ENCODE measurements around the gene RBMS3.
"Not testable (repeated sequence)": the region's sequence is repeated elsewhere in the genome, so short reads cannot be mapped to it uniquely, and the experiment has no call there.

Gene RBMS3

DNA sequence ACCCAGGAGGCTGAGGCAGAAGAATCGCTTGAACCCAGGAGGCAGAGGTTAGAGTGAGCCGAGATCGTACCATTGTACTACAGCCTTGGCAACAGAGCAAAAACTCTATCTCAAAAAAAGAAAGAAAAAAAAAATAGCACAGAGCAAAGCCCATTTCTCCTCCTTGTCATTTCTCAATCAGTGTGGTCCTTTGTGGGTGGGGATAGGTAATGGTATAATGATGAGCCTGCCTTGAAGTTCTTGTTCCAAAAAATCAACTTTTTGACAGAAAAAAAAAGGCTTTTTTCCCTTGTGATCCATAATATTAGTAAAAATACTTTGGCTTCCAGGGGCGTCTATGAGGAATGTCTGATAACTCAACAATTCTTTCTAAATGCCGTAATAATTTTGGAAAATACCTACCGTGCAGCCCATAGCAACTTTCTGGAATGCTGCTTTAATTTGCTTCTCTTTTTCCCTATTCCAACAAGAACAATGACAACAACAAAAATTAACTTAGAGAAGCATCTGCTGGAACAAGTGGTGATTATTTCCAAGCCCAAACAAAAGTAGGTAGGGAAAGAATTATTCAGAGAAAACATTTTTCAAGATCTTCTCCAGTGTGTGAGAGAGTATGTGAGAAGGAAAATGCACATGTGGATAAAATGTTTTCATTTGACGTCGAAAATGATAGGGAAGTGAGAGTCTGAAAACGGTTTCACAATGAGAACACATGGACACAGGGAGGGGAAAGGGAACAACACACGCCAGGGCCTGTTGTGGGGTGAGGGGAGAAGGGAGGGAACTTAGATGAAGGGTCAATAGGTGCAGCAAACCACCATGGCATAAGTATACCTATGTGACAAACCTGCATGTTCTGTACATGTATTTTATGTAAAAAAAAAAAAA is 337.8 kb downstream of the RBMS3 start:
- DNase-seq (ENCODE audit: low spot score) = no peak

DNA sequence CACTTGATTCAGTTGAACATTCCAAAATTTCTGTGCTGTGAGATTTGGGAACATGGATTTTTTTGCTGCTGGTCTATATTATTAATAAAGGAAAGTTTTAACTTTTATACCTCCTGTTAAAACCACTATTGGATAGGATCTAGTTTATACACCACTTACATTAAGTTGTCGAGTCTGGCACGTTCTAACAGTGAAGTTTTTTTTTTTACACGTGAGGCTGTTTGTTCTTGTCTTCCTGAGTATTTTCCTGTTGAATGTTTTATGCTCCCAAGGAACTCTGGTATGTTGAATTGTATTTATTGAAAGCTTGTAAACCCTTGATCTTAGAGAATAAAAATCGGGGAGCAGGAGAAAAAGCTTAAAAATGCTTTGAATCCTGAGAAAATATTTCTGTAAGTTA is 338.8 kb downstream of the RBMS3 start:
- DNase-seq (ENCODE audit: low spot score) = no peak

DNA sequence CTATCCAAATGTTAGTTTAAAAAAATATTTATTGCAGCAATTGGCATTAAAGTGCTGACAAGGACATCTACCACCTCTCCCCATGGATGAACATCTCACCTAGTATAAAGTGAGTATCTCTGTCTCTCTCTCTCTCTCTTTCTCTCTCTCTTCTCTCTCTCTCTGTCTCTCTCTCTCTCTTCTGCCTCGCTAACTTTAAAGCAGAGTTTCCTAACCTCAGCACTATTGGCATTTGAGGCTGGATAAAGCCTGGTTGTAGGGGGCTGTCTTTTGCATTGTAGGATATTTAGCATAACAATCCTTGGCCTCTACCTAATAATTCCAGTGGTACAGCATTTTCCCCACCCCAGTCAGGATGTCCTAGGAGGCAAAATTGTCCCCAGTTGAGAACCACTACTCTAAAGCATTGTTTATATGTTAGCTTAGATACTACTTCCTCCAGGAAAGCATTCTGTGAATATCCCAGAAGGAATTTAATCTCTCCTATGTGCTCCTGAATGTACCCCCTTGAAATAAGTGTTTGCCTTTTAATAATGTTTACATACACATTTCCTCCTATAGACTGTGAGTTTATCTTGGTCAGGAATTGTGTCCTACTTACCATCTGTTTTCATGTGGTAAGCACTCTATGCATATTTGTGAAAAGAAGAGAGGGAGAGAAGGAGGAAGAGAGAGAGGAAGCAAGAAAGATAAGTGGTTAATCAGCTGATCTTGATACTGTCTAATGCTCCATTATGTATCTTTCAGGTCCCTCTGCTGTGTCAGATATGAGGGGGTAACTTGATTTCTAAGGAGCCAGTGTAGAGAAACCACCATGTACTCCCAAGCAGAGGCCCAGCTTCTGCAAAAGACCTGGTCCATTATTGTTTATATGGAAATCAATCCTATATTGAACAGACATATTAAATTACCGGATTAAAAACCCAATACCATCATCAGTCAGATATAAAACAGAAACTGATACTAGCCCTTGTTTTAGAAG is 346.6 kb downstream of the RBMS3 start:
- no peak for DNase-seq (ENCODE audit: low spot score)

DNA sequence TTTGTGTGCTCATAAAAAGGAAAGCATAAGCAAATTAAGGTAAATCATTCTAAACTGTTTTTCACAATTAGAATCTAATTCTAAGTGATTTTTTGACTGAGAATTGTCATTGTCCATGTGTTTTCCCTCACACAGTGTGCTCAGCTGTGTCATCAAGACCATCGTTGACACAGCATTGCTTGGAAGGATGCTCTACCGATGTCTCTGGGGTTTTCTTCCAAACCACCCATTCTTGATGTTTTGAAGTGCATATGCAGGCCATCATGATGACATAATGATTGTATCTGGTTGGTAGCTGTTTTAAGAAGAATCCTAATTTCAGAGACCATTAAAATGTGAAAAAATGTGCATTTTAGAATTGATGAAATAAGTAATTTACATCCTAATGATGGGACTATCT is 347.9 kb downstream of the RBMS3 start:
- no peak for DNase-seq (ENCODE audit: low spot score)

DNA sequence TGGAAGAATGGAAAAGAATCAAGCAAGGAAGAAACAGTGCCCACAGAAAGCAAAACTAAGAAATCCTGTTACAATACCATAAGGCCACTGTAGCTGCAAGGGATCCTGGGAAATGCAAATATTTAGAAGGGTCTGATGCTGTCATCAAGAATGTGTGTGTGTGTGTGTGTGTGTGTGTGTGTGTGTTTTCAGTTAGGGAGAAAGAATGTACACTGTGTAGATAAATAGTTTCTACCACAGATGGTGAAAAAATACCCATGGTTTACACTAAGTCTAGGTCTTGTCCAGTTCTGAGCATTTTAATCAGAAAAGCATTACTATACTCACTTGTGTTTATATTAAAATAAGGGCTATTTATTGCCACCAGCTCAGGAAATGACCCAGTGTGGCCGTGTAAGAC is 355.0 kb downstream of the RBMS3 start:
- no peak for DNase-seq (ENCODE audit: low spot score)

DNA sequence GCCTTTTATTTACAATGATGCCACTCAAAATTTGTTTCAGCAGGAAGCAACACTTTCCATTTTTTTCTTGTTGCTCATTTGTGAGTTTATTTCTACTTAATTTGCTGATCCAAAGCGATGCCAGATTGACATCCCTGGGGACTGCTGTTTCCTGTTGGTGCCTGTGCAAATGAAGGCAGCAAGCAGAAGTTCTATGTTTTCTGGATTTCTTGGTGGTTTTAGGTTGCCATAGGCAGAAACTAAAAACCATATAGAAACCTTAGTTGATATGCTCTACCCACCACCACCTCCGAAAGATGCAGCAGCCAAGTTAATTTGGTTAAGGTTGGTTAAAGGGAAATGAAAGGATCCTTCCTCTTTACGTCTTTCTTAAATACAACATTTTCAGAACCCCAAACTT is 356.2 kb downstream of the RBMS3 start:
- DNase-seq (ENCODE audit: low spot score) = no peak

DNA sequence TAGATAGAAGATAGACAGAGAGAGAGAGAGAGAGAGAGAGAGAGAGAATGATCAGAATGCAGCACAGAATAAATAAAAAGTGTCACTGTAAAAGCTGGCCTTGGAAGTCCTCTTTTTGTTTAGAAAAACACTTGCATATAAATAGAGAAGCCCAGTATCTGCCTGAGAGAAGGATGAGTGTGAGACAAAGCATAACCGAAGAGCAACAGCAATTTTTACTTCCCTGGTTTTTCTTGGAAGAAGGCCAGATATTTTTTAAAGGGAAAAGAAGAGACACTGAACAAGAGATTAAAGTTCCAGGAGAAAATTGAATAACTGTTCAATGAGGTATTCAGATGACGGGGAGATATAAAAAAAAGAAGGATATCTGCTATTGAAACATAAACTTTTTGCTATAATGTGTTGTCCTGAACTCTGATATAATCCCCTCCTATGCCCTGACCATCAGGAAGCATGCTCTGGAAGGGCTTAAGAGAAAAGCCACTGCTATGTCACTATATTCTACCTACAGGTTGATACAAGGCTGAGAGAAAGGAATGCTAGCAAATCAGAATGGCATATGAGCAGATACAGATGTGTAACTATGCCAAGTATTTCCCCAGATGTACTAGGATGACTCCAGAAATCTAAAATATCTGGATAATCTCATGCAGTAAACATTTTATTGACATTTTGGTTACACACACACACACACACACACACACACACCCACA is 358.9 kb downstream of the RBMS3 start:
- DNase-seq (ENCODE audit: low spot score) = no peak

DNA sequence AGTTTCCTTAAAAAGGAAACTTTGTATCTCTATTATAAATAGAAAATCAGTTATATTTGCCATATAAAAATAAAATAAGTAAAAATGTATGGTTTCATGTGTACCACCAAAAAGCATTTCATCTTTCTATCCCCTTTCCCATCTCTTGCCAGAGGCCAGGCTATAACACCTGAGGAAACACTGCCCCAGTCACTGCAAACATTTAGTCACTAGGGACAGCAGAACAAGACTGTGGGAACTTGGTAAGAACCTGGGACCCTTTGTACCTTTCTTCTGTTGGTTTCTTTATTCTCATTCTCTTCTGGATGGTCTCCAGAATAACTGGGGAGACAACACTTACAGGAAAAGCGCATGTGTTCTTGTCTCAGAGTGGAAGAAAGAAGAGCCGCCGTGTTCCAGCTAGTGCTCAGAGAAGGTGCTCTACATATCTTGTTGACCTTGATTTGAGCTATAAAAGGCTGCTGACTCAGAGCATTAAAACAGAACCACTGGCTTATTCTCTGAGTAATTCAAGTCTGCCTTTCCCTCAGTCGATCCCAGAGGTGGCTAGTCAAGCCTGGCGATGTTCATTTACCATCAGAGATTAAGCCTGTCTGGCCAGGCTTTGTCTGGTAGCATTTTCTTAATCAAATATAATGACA is 361.6 kb downstream of the RBMS3 start:
- no peak for DNase-seq (ENCODE audit: low spot score)

DNA sequence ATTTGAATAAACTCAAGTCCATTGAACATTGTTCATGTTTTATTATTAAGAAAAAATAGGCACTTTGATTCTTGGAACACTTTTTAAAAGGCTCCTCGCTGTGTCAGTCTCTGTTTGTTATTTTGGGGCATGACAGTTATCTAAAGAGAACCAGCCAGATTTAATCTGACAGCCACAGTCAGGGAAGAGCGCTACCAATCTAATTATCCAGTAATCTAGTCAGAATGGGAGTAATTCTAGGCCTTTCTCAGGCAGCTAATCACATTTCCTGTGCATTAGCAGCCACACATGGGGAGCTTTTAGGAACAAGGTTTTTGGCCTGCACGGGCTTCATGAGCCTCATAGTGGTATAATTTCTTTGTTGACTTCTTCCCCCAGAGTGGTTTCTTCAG is 362.2 kb downstream of the RBMS3 start:
- DNase-seq (ENCODE audit: low spot score) = no peak

DNA sequence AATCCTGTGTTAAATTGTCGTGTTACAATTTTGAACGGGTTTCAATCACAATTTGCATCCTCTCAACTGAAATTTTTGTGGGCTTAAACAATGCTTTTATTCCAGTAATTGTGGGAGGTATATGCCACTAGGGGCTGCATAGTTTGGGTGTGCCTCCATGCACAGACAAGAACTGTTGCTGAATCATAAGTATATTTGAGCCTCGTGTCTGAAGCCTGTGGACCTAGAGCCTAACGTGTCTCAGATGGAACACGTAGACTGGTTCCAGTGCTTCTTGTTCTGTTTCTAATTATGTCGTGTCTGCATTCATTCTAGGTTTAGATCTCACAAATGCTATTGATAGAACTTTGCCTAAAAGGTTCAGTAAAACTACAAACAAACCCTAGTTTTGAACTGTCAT is 363.4 kb downstream of the RBMS3 start:
- DNase-seq (ENCODE audit: low spot score) = no peak

DNA sequence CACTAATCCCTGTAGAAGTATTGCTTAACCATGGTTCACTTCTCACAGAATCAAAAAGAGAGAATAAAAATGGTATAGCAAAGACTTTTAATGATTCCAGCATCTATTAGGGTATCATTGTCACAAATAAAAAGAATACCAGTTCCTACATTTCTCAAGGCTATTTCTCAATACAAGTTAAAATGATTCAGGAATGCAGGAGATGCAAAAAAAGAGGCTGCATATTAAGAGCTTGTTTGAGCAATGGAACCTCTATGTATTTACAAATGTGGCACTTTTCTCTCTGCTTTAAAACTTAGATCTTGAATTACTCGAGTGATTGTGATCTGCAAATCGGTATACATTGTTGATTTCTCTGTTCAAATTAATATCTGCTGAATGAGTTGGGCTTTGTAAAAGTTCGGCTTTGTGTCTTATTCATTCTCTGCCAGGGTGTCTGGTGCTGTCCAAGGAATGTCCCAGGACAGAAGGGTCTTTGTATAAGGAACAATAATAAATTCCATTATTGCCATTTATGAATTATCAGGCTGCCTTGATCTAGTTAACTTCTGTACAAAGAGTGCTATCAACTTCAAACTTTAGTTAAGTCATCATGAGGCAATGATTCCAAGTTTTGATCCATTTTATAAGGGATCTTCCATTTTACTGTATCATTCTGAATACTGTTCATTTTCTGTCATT is 364.2 kb downstream of the RBMS3 start:
- DNase-seq (ENCODE audit: low spot score) = no peak

DNA sequence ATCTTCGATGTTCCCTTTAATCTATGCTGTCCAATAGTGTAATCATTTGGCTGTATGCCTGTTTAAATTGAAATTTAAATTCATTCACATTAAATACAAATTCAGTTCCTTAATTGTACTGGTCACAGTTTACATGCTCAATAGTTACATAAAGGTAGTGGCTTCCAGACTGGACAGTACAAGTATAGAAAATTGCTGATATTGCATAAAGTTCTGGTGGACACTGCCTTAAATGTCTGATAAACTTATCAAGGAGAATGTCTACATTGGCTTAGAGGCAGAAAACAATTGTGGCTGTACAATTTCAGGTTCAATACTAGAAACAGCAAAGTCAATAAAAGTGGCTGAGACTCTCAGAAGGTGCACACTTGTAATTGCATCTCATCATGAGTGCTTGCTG is 365.2 kb downstream of the RBMS3 start:
- DNase-seq (ENCODE audit: low spot score) = no peak

DNA sequence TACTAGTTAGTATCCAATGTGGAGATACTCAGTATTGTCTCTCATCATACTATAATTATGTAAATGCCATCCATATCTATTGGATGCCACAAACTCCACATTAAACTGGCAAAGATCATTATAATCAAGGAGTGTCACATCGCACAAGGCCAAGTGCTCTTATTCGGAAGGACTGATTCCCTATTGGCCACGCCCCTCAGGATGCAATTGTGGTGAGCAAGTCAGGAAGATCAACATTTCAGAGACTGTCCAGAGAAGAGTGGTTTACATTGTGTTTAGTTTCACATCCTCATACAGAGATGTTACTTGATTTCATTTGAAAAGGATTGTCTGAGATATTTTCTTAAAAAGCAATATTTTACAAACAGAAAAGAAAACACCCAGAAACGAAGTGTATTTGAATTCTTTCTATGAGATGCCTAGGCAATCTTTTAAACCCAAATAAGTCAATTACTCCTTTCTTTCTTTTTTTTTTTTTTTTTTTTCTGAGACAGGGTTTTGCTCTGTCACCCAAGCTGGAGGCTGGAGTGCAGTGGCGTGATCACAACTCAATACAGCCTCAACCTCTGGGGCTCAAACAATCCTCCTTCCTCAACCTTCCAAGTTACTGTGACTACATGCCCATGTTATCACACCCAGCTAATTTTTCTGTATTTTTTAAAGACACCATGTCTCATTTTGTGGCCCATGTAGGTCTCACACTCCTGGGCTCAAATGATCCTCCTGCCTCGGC is 369.1 kb downstream of the RBMS3 start:
- no peak for DNase-seq (ENCODE audit: low spot score)

DNA sequence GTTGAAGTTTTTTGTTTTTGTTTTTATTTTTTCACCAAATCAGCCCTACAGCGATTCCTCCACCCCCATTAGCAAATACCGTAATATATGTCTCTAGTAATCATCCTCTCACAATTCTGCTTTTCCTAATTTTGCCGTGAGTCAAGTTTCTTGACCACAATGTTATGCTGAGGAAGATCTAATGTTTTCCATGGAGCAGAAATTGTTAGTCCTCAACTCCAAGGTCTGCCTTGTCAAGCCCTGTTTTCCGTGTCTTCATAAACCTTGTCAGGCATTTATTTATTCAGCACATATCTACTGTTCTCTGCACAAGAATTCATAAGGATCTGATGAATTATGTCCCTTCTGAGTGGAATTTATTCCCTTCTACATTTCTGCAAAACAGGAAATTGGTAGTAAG is 372.8 kb downstream of the RBMS3 start:
- no peak for DNase-seq (ENCODE audit: low spot score)

DNA sequence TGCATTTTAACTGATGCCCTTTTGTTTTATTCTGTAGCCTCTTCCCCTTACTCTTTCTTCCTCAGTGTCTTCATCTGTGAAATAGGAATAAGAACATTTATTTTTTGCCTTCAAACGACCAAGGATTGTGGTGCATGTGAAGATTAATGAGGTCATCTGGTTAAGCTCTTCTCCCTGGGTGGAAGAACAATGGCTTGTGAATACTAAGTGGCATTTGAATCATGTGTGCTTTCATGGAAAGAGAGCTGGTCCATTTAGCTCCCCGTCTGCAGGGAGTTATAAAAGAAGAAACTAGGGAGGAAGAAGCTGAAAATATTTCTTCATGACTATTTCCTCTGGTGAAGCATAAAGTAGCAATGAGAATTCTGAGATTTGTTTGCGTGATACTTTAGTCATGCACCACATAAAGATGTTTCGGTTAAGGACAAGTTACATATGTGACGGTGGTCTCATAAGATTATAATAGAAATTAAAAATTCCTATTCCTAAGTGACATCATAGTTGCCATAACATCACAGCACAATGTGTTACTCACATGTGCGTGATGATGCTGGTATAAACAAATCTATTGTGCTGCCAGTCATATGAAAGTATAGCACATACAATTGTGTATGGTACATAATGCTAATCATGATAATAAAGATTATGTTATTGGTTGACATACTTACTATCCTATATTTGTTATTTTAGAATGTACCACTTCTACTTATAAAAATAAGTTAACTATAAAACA is 374.3 kb downstream of the RBMS3 start:
- peak; percentile 19 for DNase-seq (ENCODE audit: low spot score)

DNA sequence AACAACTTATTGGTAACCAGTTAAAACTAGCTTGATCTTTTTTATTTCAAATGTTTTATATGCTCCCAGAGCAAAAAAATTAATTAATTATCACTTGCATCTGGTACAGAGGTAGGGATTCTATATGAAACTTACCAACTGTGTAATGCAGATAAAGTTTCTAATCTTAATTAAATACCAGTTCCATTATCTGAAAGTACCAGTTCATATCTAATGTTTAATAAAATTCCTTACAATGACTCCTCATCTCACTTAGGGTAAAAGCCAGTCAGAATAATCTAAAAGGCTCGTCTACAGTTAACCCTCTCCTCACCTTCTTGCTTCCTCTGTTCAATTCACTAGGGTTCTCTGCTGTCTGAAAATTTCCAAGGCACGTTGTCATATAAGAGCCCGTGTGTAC is 384.8 kb downstream of the RBMS3 start:
- DNase-seq (ENCODE audit: low spot score) = no peak

DNA sequence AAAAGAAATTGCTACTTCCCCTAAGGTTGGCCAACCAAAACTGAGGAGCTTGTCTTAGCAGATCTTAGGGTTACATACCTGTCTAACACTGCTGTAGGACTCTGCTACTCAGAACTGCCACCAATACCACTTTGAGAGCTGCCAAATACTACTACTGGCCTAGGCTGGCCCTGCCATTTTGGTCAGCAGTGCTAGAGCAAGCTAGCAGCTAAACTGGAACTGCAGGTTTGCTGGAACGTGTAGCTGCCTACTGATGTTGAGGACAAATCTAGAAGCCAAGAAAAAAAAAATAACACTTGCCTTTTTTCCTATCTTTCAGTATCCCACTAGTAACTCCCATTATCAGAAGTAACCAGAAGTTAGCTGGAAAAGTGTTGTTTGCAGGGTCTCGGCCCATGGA is 387.4 kb downstream of the RBMS3 start:
- DNase-seq (ENCODE audit: low spot score) = no peak

DNA sequence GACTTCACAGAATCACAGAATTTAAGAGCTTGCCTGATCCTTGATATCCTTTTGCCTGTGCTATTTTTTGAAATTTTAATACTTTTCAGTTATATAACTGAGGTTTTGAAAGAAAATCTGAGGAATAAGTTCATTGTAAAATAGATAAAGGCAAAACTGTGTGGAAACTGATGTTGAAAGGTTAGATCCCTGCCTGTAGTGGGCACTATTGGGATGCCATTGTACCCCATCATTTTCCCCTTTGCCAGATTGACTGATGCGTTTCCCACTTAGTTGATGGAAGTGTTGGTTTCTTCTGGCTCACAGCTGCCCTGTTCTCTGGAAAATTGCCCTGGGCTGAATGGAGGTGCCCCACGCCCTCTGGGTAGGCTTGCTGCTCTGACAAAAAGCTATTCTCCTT is 387.9 kb downstream of the RBMS3 start:
- DNase-seq (ENCODE audit: low spot score) = peak; percentile 14

DNA sequence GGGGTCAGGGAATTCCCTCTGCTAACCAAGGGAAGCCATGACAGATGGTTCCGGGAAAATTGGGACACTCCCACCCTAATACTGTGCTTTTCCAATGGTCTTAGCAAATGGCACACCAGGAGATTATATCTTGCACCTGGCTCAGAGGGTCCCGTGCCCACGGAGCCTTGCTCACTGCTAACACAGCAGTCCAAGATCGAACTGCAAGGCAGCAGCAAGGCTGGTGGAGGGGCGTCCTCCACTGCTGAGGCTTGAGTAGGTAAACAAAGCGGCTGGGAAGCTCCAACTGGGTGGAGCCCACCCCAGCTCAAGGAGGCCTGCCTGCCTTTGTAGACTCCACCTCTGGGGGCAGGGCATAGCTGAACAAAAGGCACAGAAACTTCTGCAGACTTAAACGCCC is 389.6 kb downstream of the RBMS3 start:
- not testable (repeated sequence) for DNase-seq (ENCODE audit: low spot score)

DNA sequence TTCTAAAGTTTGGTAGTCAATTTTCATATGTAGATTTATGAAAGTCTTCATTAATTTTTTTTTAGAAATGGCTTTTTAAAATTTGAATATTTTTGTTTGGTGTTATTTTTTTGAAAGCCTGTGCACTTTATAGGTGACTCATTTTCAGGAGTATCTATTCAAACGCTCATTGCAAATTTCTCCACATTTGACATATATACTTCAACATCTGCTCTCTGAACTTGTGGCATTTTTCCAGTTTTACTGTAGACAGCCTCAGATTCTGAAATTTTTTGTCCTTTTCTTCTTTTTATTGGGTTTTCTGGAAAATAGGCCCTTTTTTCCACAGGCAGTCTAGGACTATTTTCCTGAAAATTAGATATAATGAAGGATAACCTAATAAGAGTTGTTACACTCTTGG is 396.6 kb downstream of the RBMS3 start:
- DNase-seq (ENCODE audit: low spot score) = no peak
